Gastroesophageal sphincter (tissue), 3 donors: ENCODE measurements around the gene FIGN.

Source experiments
- POLR2A ChIP-seq, 2 donors: fragments of 450-650 bp; IDR thresholded peaks; one replicate each; pipeline ENCODE4 v1.6.1; 2017; ENCODE audit warnings: antibody characterized with exemption in 2 of 2, mild to moderate bottlenecking in 2 of 2, moderate library complexity in 1 of 2
- POLR2AphosphoS5 ChIP-seq: sonication (generic); formaldehyde crosslinking; IDR thresholded peaks from one replicate; pipeline ENCODE4 v1.6.1; 2017; ENCODE audit warnings: antibody characterized with exemption
- TF ChIP-seq, protein P1 (sequence below), 4 experiments: fragments of 200-600 bp in 2 of 4; fragments of 450-650 bp in 2 of 4; sonication (generic) in 1 of 4; IDR thresholded peaks; one replicate each; pipeline ENCODE4 v1.5.1; 2017 to 2019; ENCODE audit warnings: antibody characterized with exemption in 4 of 4, mild to moderate bottlenecking in 2 of 4, moderate library complexity in 2 of 4

DNA sequence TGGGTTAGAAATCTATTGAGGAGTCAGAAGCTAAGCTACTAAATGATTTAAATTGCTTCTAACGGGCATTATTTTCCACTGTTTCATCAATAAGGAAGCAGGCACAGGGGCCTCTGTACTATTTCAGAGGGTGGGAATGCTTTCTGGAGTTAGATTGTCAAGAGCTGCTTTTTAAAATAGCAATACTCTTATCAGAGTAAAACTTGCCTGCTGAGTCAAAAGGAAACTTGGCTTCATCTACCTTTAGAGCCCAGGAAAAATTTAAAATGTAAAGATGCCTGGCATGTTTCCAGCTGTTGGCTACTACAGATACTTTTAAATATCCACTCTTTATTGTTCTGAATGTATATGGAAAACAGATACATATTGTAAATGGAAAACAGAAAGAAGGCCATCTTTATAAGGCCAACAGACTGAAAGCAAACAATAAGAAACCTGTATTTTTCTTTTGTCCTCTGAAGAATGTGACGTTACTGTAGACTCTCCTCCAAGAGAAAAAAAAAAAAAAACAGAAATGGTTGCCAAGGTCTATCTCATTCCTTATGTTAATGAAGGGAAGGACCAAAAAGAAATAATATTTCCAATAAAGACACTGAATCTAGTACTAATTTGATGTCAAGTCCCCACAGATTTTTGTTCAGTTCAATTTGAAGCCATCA, 79.1 kb downstream of the FIGN start:
- TF ChIP-seq, protein P1, sequence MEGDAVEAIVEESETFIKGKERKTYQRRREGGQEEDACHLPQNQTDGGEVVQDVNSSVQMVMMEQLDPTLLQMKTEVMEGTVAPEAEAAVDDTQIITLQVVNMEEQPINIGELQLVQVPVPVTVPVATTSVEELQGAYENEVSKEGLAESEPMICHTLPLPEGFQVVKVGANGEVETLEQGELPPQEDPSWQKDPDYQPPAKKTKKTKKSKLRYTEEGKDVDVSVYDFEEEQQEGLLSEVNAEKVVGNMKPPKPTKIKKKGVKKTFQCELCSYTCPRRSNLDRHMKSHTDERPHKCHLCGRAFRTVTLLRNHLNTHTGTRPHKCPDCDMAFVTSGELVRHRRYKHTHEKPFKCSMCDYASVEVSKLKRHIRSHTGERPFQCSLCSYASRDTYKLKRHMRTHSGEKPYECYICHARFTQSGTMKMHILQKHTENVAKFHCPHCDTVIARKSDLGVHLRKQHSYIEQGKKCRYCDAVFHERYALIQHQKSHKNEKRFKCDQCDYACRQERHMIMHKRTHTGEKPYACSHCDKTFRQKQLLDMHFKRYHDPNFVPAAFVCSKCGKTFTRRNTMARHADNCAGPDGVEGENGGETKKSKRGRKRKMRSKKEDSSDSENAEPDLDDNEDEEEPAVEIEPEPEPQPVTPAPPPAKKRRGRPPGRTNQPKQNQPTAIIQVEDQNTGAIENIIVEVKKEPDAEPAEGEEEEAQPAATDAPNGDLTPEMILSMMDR (IDR thresholded peaks at IDR 0.05), result no peak
- TF ChIP-seq POLR2AphosphoS5 (no peak), POLR2A (IDR thresholded peaks at IDR 0.05) (no peak)
